NT2/D1 (cell line): ENCODE measurements around the gene VPS16.

Experiments used
- DNase-seq: peaks from one replicate; pipeline ENCODE4 v3.0.0-alpha.2; 2011; ENCODE audit warnings: low read depth, low spot score
- H3K27me3 ChIP-seq: 2 replicates; pipeline ENCODE4 v1.6.0; 2011; ENCODE audit warnings: mild to moderate bottlenecking; ENCODE audit not compliant: insufficient read length, insufficient read depth
- H3K36me3 ChIP-seq: 2 replicates; pipeline ENCODE4 v1.6.1; 2011; ENCODE audit warnings: mild to moderate bottlenecking, low read length, mixed read lengths; ENCODE audit not compliant: insufficient read depth, insufficient read length
- H3K4me1 ChIP-seq: 2 replicates; pipeline ENCODE4 v1.5.1; 2011; ENCODE audit not compliant: insufficient read depth, insufficient read length
- H3K4me3 ChIP-seq: 2 replicates; pipeline ENCODE4 v1.5.1; 2011; ENCODE audit warnings: low read depth; ENCODE audit not compliant: insufficient read length
- H3K9ac ChIP-seq: 2 replicates; pipeline ENCODE4 v1.6.0; 2011; ENCODE audit warnings: low read depth; ENCODE audit not compliant: insufficient read length
- H3K9me3 ChIP-seq: 2 replicates; pipeline ENCODE4 v1.5.1; 2011; ENCODE audit warnings: mild to moderate bottlenecking, low read length; ENCODE audit not compliant: insufficient read depth
- SUZ12 ChIP-seq: IDR thresholded peaks from 2 replicates; pipeline ENCODE4 v1.6.1; 2011; ENCODE audit not compliant: insufficient read length, insufficient read depth; ENCODE audit errors: extremely low read depth
- YY1 ChIP-seq: IDR thresholded peaks from 2 replicates; pipeline ENCODE4 v1.6.1; 2011; ENCODE audit not compliant: insufficient read length, insufficient read depth
- ZNF274 ChIP-seq: IDR thresholded peaks from 2 replicates; pipeline ENCODE4 v1.6.1; 2011; ENCODE audit warnings: mild to moderate bottlenecking, low read depth, low read length

VPS16 gene

GRCh38 chr20:2867081-2867864 lies 26.7 kb downstream of the VPS16 start:
- DNase-seq, result no peak

DNA sequence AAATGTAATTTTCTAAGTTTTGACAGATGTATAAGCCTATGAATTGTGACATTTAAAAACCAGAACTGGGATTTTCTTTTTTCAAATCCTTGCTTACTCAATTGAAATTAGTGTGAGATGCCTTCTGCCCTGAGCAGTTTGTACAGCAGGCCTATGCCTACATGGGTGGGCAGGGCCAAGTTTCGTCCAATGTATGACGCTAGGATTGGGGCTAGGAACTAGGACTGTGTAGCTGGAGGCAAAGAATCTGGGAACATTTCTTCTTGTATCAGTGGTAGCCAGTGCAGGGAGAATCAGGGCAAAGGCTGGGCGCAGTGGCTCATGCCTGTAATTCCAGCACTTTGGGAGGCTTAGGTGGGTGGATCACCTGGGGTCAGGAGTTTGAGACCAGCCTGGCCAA lies 28.8 kb downstream of the VPS16 start:
- peaks cover 25% of the 10 kb centered on the region for H3K36me3 ChIP-seq
- H3K9ac ChIP-seq, result no peak overlapping the region
- no peaks in the 10 kb centered on the region for H3K9me3 ChIP-seq
- H3K4me3 ChIP-seq, result no peak overlapping the region
- TF ChIP-seq SUZ12 (no peak), ZNF274 (no peak), YY1 (no peak)
- H3K27me3 ChIP-seq, result peaks cover 23% of the 10 kb centered on the region
- peaks cover 3% of the 10 kb centered on the region for H3K4me1 ChIP-seq
- DNase-seq, result no peak

More at GRCh38 chr20:2867081-2867864, 26.7 kb downstream of the VPS16 start:
- TF ChIP-seq YY1 (no peak), ZNF274 (no peak), SUZ12 (no peak)
- H3K4me1 ChIP-seq, result peaks cover 3% of the 10 kb centered on the region
- H3K4me3 ChIP-seq, result no peak overlapping the region
- no peak overlapping the region for H3K9ac ChIP-seq
- H3K27me3 ChIP-seq, result peaks cover 15% of the 10 kb centered on the region
- H3K9me3 ChIP-seq, result no peaks in the 10 kb centered on the region
- peaks cover 39% of the 10 kb centered on the region for H3K36me3 ChIP-seq

GRCh38 chr20:2871111-2871465 lies 30.5 kb downstream of the VPS16 start:
- H3K9ac ChIP-seq, result no peak overlapping the region

DNA sequence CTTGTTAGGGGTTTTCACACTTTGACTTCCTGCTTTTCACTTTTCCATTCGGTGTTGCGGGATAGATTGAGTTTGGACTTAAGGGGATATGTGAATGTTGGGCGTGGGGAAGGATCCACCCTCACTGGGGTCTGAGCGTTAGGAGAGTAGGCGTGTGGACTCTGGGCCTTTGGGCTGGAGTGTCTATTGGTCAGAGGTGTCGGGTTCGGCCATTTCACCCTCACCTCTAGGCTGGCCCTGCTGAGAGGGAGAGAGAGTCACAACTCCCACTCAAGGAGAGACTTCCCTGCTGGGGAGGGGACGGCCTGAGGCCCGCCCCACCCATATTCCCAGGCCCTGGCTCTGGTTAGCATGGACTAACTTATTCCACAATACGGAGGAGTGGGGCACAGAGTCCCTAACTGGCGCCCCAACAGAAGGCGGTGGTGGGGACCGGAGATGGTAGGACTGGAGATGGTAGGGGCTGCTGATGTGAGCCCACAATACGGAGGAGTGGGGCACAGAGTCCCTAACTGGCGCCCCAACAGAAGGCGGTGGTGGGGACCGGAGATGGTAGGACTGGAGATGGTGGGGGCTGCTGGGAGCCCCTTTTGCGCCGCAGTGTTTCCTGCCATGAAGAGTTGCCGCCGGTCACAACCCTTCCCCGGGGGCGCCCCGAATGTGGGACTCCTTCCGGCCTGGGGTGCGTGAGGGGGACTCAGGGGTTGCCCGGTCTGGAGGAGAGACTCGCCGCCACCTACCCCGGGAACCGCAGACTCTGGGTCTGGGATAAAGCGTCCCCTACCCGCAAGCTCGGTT lies 31.3 kb downstream of the VPS16 start:
- TF ChIP-seq YY1, result no peak
- TF ChIP-seq ZNF274, result no peak
- TF ChIP-seq SUZ12, result no peak
- Histone ChIP-seq H3K4me1 (peaks cover 3% of the 10 kb centered on the region), H3K36me3 (peaks cover 9% of the 10 kb centered on the region), H3K9ac (peak overlapping the region; percentile 78), H3K9me3 (no peaks in the 10 kb centered on the region), H3K27me3 (peaks cover 23% of the 10 kb centered on the region), H3K4me3 (peak overlapping the region; percentile 76)
- no peak for DNase-seq

More at GRCh38 chr20:2871111-2871465, 30.5 kb downstream of the VPS16 start:
- H3K4me3 ChIP-seq, result no peak overlapping the region
- H3K36me3 ChIP-seq, result peaks cover 16% of the 10 kb centered on the region
- peaks cover 23% of the 10 kb centered on the region for H3K27me3 ChIP-seq
- peaks cover 3% of the 10 kb centered on the region for H3K4me1 ChIP-seq
- no peak for DNase-seq
- TF ChIP-seq ZNF274, result no peak
- no peak for TF ChIP-seq YY1
- TF ChIP-seq SUZ12, result no peak
- no peaks in the 10 kb centered on the region for H3K9me3 ChIP-seq

- no peak for TF ChIP-seq SUZ12
- TF ChIP-seq ZNF274, result no peak
- Histone ChIP-seq H3K4me3 (peak overlapping the region; percentile 76), H3K36me3 (peaks cover 7% of the 10 kb centered on the region), H3K27me3 (peaks cover 23% of the 10 kb centered on the region), H3K4me1 (peaks cover 3% of the 10 kb centered on the region), H3K9me3 (no peaks in the 10 kb centered on the region), H3K9ac (peak overlapping the region; percentile 78)
- DNase-seq, result no peak
Observed at GRCh38 chr20:2872459-2873009, 32.0 kb downstream of the VPS16 start.

DNA sequence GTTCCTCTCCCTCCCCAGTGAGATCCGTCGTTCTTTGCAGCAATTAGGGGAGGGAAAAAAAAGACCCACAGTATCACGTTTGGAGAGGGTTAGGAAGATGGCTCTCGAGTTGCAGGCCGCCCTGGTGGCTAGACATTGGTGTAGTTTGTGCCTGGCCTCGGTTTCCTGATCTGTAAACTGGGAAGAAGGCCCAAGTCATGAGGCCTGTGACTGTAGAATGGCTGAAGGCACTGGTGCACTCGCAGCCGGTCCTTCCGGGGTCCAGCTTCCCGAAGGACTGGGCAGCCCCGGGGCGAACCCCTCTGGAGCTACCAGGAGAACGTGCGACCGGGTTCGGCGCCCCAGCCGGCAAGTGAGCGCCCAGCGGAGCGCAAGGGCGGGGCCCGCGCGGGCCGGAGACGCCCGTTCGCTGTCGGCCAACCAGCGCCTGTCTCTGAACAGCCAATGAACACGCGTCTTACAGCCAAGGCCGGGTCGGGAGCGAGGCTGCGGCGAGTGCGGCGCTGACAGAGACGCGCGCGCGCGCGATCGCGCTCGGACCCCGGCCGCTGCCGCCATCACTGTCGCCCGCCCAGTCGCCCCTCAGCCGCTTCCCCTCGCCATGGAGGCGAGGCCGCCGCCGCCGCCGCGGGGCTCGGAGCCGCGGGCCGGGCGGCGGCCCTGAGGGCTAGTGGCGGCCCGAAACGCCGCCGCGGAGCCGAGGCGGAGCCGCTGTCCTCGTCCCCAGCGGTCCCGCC lies 32.6 kb downstream of the VPS16 start, which contains the start of gene PTPRA:
PTPRA (plus strand) TSS at position 472 of the 737 bp plus-strand sequence. CDS start 90,797 bp downstream, outside the sequence.
- H3K27me3 ChIP-seq, result peaks cover 23% of the 10 kb centered on the region
- TF ChIP-seq YY1 (no peak), SUZ12 (no peak), ZNF274 (no peak)
- H3K9ac ChIP-seq, result peak within 1 kb of the TSS; percentile 80
- peak within 1 kb of the TSS; percentile 76 for H3K4me3 ChIP-seq
- DNase-seq, result peak; percentile 89
- H3K36me3 ChIP-seq, result peaks cover 7% of the 10 kb centered on the region
- peaks cover 3% of the 10 kb centered on the region for H3K4me1 ChIP-seq
- no peaks in the 10 kb centered on the region for H3K9me3 ChIP-seq

DNA sequence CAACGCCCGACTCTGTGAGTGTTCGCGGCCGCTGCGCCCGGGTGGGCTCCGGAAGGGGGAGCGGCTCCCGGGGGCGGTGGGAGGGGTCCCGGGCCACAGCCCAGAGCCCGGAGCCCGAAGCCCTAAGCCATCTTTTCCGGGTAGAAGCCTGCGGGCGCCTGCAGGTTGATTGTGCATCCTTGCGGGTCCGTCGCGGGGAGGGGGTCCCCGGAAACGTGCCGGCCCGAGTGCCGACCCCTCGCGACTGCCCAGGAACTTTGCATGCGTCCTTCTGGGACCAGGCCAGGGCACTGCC lies 33.1 kb downstream of the VPS16 start:
- Histone ChIP-seq H3K4me3 (peak overlapping the region; percentile 76), H3K9ac (peak overlapping the region; percentile 80), H3K36me3 (peaks cover 7% of the 10 kb centered on the region), H3K9me3 (no peaks in the 10 kb centered on the region), H3K4me1 (peaks cover 3% of the 10 kb centered on the region), H3K27me3 (peaks cover 23% of the 10 kb centered on the region)
- no peak for DNase-seq
- no peak for TF ChIP-seq YY1
- TF ChIP-seq SUZ12, result no peak
- no peak for TF ChIP-seq ZNF274
